H7 (cell line): ENCODE measurements around the gene IMMP2L. TPM values are rescaled to one million over a fixed set of nuclear protein-coding genes. Genes with fewer than 3 reads are reported as not detected.
"Not testable (repeated sequence)": the region's sequence is repeated elsewhere in the genome, so short reads cannot be mapped to it uniquely, and the experiment has no call there.

Experiments
- DNase-seq: peaks from one replicate; pipeline ENCODE4 v3.0.0; 2012
- H3K27me3 ChIP-seq: 2 replicates; pipeline ENCODE4 v1.6.0; 2011; ENCODE audit warnings: mild to moderate bottlenecking, low read length; ENCODE audit not compliant: control insufficient read depth, insufficient read depth
- H3K36me3 ChIP-seq: replicated peaks from 2 replicates; pipeline ENCODE4 v1.5.1; 2011; ENCODE audit warnings: low read length; ENCODE audit not compliant: control insufficient read depth, insufficient read depth
- H3K4me3 ChIP-seq: 2 replicates; pipeline ENCODE4 v1.5.1; 2011; ENCODE audit warnings: low read depth, mild to moderate bottlenecking, control low read depth, low read length, moderate library complexity; ENCODE audit not compliant: insufficient read depth
- total RNA-seq: library from RNA; depleted of rRNA; stranded (reverse); fragments of >200 nt; shearing (Covaris generic); gene quantifications from 2 replicates; pipeline ENCODE4 v1.2.3, GENCODE V29; 2014

The IMMP2L gene
- total RNA-seq, 1 experiment from 2014 or later: 9.2 TPM

DNA sequence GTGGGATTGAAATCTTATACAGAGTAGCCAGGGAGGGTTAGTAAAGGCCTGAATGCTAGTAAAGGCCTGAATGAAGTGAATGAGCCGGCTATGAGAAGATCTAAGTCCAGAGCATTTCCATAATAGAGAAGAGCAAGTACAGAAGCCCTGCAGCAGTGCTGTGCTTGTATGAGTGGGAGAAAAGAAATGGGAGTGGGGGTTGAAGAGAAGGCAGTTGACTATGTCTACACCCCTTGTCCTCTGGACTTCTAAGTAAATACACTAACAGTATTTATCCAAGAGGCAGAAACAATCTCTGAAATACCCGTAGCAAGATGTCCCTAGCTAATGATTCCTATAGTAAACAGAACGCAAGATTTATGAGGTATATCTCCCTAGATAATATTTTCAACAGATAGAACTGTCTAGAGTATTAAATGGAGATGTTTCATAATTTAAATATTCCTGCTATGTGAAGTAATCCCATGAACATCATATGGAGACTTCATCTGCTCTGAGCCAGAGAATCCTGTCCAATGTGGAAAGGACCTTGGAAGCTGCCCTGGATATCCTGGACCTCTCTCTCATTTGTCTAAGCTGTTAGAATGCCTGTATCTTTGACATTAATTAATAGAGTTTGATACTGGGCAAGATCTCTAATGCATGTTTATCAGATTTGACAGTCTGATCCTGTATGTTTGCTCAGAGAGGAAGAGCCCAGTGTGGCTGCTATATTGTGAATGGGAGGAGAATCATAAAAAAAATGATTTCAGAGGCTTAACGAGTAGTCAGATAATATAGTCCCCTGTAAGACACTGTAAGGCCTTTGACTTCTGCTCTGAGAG is 299.8 kb downstream of the IMMP2L start:
- DNase-seq: no peak
- Histone ChIP-seq H3K4me3 (no peak overlapping the region), H3K27me3 (no peaks in the 10 kb centered on the region), H3K36me3 (no peaks in the 10 kb centered on the region)

GRCh38 chr7:111261496-111261895 is 300.8 kb downstream of the IMMP2L start:
- H3K27me3 ChIP-seq: no peaks in the 10 kb centered on the region
- H3K36me3 ChIP-seq: no peaks in the 10 kb centered on the region
- H3K4me3 ChIP-seq: no peak overlapping the region
- no peak for DNase-seq

DNA sequence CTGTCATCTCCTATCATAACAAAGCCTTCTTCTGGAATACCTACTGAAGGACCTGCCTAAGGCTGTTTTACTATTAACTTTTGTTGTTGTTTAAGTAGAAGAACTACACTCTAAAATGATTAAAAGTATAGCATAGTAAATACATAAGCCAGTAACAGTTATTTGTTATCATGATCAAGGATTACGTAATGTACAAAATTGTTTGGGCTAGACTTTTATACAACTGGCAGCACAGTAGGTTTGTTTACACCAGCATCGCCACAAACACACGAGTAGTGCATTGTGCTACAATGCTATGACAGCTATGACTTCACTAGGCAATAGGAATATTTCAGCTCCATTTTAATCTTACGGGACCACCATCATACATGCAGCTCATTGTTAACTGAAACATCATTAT is 302.3 kb downstream of the IMMP2L start:
- H3K4me3 ChIP-seq: no peak overlapping the region
- no peaks in the 10 kb centered on the region for H3K27me3 ChIP-seq
- DNase-seq: no peak
- no peaks in the 10 kb centered on the region for H3K36me3 ChIP-seq

DNA sequence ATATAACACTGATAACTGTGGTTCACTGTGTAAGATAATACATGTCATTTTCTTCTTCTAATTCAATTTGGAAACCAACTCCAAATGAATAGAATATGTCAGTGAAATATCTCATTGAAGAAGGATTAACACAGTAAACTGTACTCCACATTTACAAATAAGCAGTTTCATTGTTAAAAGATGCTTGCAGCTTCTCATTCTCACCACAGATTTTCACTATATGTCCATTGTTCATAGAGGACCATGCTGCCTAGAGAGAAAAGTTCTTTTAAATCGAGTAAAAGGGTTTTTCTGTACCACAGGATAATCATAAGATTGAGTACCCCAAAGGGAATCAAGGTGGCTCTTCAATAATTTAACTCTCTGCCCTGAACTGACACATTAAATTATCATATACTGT is 305.9 kb downstream of the IMMP2L start:
- no peaks in the 10 kb centered on the region for H3K36me3 ChIP-seq
- no peak overlapping the region for H3K4me3 ChIP-seq
- no peaks in the 10 kb centered on the region for H3K27me3 ChIP-seq
- DNase-seq: no peak

GRCh38 chr7:111255576-111255975 is 306.7 kb downstream of the IMMP2L start:
- no peak for DNase-seq
- no peak overlapping the region for H3K4me3 ChIP-seq
- no peaks in the 10 kb centered on the region for H3K36me3 ChIP-seq
- H3K27me3 ChIP-seq: no peaks in the 10 kb centered on the region

GRCh38 chr7:111251365-111251764 is 310.9 kb downstream of the IMMP2L start:
- not testable (repeated sequence) for H3K36me3 ChIP-seq, H3K4me3 ChIP-seq, H3K27me3 ChIP-seq, DNase-seq

DNA sequence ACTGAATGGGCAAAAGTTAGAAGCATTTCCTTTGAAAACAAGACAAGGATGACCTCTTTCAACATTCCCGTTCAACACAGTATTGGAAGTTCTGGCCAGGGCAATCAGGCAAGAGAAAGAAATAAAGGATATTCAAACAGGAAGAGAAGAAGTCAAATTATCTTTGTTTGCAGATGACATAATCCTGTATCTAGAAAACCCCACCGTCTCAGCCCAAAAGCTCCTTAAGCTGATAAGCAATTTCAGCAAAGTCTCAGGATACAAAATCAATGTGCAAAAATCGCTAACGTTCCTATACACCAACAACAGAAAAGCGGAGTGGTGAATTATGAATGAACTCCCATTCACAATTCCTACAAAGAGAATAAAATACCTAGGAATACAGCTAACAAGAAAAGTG is 312.5 kb downstream of the IMMP2L start:
- not testable (repeated sequence) for H3K27me3 ChIP-seq, H3K36me3 ChIP-seq, DNase-seq, H3K4me3 ChIP-seq

DNA sequence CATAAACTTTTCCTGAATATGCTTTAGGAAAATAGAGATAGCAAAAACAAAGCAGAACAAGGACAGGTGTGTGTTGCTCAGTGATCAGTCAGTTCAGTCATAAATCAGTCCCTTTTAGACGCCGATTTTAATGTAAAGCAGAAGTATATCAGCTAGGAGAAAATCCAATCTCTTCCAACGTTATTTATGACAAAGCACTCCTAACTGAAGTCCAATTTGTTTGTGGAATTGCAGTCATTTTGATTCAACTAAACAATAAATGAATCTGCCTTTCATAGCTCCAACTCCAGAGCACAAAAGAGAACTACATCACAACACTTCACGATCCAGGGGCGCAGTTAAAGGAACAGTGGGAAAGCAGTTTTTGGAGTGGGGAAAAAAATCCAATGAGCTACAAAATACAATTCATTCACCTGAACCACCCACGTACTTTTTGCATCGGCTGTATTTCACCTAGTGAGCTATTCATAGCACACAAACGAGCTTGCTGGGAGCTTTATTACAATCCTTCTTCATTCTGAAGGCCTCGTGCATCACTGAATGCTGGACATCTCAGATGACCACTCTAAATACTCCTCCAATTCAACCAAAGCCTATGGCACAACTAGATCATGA is 320.0 kb downstream of the IMMP2L start:
- H3K27me3 ChIP-seq: no peaks in the 10 kb centered on the region
- H3K36me3 ChIP-seq: no peaks in the 10 kb centered on the region
- H3K4me3 ChIP-seq: no peak overlapping the region
- DNase-seq: no peak

DNA sequence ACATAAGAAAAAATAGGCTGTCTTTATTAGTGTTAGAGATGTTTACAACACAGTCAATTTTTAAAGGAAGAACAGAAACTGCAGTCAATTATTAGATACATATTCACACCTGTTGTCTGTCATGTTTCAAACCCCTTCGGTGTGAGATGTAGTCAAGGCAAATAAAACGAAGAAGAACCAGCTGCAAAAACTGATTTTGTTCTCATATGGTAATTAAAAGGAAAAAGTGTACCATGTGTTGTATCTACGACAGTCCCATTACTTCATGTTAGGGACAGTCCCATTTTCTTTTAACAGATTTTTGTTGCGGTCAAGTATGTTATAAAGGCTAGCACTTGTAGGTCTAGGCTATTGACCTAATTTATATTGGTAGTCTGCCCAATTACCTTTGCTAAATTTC is 321.9 kb downstream of the IMMP2L start:
- H3K36me3 ChIP-seq: no peaks in the 10 kb centered on the region
- H3K4me3 ChIP-seq: no peak overlapping the region
- no peak for DNase-seq
- no peaks in the 10 kb centered on the region for H3K27me3 ChIP-seq

GRCh38 chr7:111239437-111239836 is 322.9 kb downstream of the IMMP2L start:
- DNase-seq: no peak
- H3K27me3 ChIP-seq: no peaks in the 10 kb centered on the region

GRCh38 chr7:111238886-111239285 is 323.4 kb downstream of the IMMP2L start:
- H3K36me3 ChIP-seq: no peaks in the 10 kb centered on the region
- H3K4me3 ChIP-seq: no peak overlapping the region
- no peak for DNase-seq

More at GRCh38 chr7:111239437-111239836, 322.9 kb downstream of the IMMP2L start:
- no peaks in the 10 kb centered on the region for H3K36me3 ChIP-seq
- H3K4me3 ChIP-seq: no peak overlapping the region

GRCh38 chr7:111235709-111236108 is 326.6 kb downstream of the IMMP2L start:
- no peaks in the 10 kb centered on the region for H3K27me3 ChIP-seq

More at GRCh38 chr7:111238886-111239285, 323.4 kb downstream of the IMMP2L start:
- H3K27me3 ChIP-seq: no peaks in the 10 kb centered on the region

DNA sequence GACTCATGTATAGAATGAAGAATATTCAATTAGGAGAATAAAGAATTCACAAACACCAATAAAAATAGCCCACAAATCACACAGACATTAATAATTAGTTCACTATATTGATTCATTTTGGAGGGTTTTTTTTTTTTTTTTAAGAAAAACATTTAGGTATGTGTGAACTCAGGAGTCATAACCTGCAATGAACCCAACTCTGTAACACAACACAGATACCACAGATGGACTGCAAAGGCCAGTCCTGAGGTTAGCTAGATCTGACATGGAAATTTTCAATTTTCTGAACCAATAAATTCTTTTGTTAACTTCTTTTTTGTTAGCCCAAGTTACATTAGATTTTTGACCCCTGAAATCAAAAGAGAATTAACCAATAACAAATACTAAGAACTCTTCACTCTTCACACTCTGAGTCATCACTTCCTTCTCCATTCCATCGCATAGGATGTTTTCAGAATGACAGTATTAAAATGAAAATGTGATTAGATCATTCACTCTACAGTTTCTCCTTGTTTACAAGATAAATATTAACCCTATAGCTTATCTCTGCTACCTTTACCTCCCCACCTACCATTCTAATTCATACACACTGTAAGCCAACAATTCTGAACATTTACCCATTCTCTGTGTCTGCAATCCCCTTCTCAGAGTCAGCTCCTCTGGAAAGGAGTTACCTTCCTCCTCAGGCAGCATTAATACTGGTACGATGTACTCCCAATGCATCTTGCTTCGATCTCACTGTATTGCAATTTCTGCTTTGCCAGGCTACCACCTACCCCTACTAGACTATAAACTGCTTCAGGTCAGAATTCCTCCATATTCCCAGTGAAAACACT is 329.8 kb downstream of the IMMP2L start:
- no peaks in the 10 kb centered on the region for H3K27me3 ChIP-seq

More at GRCh38 chr7:111235709-111236108, 326.6 kb downstream of the IMMP2L start:
- no peaks in the 10 kb centered on the region for H3K36me3 ChIP-seq
- DNase-seq: no peak
- H3K4me3 ChIP-seq: no peak overlapping the region

GRCh38 chr7:111229916-111230315 is 332.4 kb downstream of the IMMP2L start:
- Histone ChIP-seq H3K4me3 (no peak overlapping the region), H3K36me3 (no peaks in the 10 kb centered on the region), H3K27me3 (no peaks in the 10 kb centered on the region)
- no peak for DNase-seq

More for the DNA sequence above, 329.8 kb downstream of the IMMP2L start:
- no peak overlapping the region for H3K4me3 ChIP-seq
- no peak for DNase-seq
- no peaks in the 10 kb centered on the region for H3K36me3 ChIP-seq
